Measurements from ENCODE around the gene RUSF1. TPM values are rescaled to one million over a fixed set of nuclear protein-coding genes. Genes with fewer than 3 reads are reported as not detected.

Gene RUSF1
- total and polyA plus RNA-seq, 4 donors, result 21.8 to 73.1 (median 49.5) TPM

DNA sequence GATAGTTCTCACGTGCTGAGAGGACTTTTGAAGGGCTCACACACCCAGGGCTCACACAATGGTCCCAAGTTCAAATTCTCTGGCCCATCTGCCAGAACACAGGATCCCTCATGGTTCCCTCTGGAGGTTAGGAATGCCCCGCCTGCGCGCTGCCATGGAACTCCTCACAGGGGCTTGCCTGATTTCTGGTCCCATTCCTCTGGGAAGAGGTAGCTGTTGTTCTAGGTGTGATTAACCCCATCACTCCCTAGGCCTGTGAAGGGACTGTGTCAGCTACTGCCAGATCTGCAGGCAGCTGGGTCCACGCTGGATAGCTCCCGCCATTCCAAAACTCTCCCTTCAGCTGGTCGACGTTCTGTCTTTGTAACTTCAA lies 51.2 kb downstream of the RUSF1 start (continued):
- TF ChIP-seq, protein P1, sequence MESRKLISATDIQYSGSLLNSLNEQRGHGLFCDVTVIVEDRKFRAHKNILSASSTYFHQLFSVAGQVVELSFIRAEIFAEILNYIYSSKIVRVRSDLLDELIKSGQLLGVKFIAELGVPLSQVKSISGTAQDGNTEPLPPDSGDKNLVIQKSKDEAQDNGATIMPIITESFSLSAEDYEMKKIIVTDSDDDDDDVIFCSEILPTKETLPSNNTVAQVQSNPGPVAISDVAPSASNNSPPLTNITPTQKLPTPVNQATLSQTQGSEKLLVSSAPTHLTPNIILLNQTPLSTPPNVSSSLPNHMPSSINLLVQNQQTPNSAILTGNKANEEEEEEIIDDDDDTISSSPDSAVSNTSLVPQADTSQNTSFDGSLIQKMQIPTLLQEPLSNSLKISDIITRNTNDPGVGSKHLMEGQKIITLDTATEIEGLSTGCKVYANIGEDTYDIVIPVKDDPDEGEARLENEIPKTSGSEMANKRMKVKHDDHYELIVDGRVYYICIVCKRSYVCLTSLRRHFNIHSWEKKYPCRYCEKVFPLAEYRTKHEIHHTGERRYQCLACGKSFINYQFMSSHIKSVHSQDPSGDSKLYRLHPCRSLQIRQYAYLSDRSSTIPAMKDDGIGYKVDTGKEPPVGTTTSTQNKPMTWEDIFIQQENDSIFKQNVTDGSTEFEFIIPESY (IDR thresholded peaks at IDR 0.05), result no peak
- TF ChIP-seq EGR1 (IDR thresholded peaks at IDR 0.05; ENCODE audit: low read depth in 2 of 2), result no peak

DNA sequence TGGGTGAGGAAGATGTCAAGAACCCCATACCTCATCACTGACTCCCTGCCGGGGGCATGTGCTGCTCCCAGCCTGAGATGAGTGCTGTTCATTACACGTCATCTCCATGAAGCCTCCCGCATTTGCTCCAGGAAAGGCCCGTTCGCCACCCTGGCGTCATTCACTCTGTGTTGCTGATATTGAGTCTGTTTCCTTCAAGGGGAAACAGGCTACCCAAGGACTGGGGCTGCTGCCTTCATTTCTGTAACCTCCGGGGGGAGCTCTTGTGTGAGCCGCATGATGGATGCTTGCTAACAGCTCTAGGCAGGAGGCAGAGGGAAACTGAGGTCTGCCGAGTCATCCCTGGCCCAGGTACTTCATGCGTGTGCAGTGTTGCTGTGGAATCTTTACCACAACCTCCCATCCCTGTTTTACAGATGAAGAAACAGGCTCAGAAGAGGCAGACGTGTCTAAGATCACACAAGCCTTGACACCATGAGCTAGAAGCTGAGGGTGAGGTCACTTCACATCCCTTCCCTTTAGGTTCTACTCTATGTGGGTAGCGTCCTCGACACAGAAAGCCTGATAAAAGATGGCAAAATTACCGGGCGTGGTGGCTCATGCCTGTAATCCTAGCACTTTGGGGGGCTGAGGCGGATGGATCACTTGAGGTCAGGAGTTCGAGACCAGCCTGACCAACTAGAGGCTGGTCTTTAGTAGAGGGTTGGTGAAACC lies 52.4 kb downstream of the RUSF1 start:
- Histone ChIP-seq H3K4me1 (ENCODE audit: control insufficient read depth in 4 of 4, insufficient read depth in 4 of 4, low read length in 3 of 4) (peaks cover 20 to 56% (median 41%) of the 10 kb centered on the region in 4 donors), H3K36me3 (ENCODE audit: control insufficient read depth in 4 of 4, insufficient read depth in 3 of 4, low read depth in 1 of 4, low read length in 3 of 4) (no peaks in the 10 kb centered on the region), H3K4me3 (ENCODE audit: low read depth in 1 of 3, low read length in 3 of 3) (no peak overlapping the region), H3K27me3 (ENCODE audit: control insufficient read depth in 4 of 4, insufficient read depth in 4 of 4, low read length in 3 of 4) (no peaks in the 10 kb centered on the region), H3K9ac (ENCODE audit: low read depth in 1 of 2, low read length in 2 of 2) (no peak overlapping the region), H3K27ac (ENCODE audit: low read depth in 1 of 2, low read length in 2 of 2) (no peak overlapping the region), H3K9me3 (ENCODE audit: control insufficient read depth in 4 of 4, low read length in 3 of 4) (no peaks in the 10 kb centered on the region)
- TF ChIP-seq HNF4A (conservative IDR thresholded peaks at IDR 0.05), result no peak
- TF ChIP-seq RAD21 (IDR thresholded peaks at IDR 0.05), result peak in 1 of 2 donors; percentile 11
- WGBS, result 79% methylated on average over 17 of the region's 17 CpGs
- DNase-seq (ENCODE audit: low spot score), result no peak

DNA sequence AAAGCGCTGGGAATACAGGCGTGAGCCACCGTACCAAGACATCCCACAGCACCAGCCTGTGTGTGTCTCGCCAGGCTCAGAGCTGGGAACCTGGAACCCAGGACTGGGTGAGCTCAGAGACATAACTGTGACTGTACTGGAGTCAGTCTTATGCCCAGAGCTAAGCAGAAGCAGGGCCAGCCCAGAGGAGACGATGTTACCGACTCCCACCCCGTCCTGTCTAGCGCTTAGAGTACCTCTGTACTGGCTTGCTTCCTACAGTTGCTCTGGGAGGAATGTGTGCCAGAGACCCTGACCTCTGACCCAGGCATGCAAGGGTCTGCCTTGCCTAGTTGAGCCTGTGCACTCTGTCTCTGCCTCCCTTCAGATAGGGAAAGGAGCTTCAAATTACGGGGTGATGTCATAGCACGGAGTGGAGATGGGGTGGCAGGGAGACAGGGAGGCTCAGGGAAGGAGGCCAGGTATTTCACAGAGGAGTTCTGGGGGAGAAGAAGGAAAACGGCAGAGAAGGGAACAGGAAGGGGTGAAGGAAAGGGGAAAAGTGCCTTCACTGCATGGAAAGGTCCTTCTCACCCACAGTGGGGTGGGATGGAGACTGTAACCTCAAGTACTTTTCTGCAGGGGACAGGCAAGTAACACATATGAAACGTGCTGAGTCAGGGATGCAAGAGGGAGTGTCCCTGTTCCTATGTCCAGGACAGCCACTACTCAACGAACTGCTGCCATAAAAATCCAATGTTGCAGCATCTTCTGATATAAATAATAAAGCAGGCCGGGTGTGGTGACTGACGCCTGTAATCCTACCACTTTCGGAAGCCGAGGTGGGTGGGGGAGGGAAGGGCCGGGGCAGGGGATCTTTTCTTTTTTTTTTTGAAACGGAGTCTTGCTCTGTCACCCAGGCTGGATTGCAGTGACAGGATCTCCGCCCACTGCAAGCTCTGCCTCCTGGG lies 54.7 kb downstream of the RUSF1 start:
- Histone ChIP-seq H3K4me3 (ENCODE audit: low read depth in 1 of 3, low read length in 3 of 3) (no peak overlapping the region), H3K27ac (ENCODE audit: low read depth in 1 of 2, low read length in 2 of 2) (no peak overlapping the region), H3K9me3 (ENCODE audit: control insufficient read depth in 4 of 4, low read length in 3 of 4) (no peaks in the 10 kb centered on the region), H3K4me1 (ENCODE audit: control insufficient read depth in 4 of 4, insufficient read depth in 4 of 4, low read length in 3 of 4) (peaks cover 18 to 48% (median 31%) of the 10 kb centered on the region in 4 donors), H3K36me3 (ENCODE audit: control insufficient read depth in 4 of 4, insufficient read depth in 3 of 4, low read depth in 1 of 4, low read length in 3 of 4) (no peaks in the 10 kb centered on the region), H3K27me3 (ENCODE audit: control insufficient read depth in 4 of 4, insufficient read depth in 4 of 4, low read length in 3 of 4) (no peaks in the 10 kb centered on the region), H3K9ac (ENCODE audit: low read depth in 1 of 2, low read length in 2 of 2) (no peak overlapping the region)
- DNase-seq (ENCODE audit: low spot score), result no peak
- no peak for TF ChIP-seq HNF4G (IDR thresholded peaks at IDR 0.05)
- TF ChIP-seq YY1 (IDR thresholded peaks at IDR 0.05), result peak; percentile 11
- peak in 1 of 2 donors; percentile 15 for TF ChIP-seq HNF4A (conservative IDR thresholded peaks at IDR 0.05)
- WGBS, result 54% methylated on average over 20 of the region's 20 CpGs

DNA sequence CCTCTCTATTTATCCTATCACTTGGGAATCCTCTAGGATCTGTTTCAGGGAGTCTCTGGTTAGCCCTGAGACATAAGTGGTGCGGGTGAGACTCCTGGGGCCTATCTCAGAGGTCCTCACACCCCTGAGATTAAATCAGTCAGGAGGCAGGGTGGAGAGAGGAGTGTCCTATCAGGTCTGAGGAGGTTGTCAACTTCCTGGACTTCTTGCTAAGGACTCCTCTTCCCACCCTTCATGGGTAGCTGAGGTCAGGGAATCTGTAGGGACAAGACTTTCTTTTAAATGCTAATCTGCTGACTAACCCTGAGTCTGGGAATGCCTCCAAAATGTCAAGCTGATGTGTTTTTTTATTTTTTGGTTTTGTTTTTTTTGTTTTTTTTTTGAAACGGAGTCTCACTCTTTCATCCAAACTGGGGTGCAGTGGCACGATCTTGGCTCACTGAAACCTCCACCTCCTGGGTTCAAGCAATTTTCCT lies 55.5 kb downstream of the RUSF1 start:
- Histone ChIP-seq H3K27me3 (ENCODE audit: control insufficient read depth in 4 of 4, insufficient read depth in 4 of 4, low read length in 3 of 4) (no peaks in the 10 kb centered on the region), H3K9me3 (ENCODE audit: control insufficient read depth in 4 of 4, low read length in 3 of 4) (no peaks in the 10 kb centered on the region), H3K36me3 (ENCODE audit: control insufficient read depth in 4 of 4, insufficient read depth in 3 of 4, low read depth in 1 of 4, low read length in 3 of 4) (no peaks in the 10 kb centered on the region), H3K27ac (ENCODE audit: low read depth in 1 of 2, low read length in 2 of 2) (peak overlapping the region in 1 of 2 donors; percentile 21), H3K9ac (ENCODE audit: low read depth in 1 of 2, low read length in 2 of 2) (no peak overlapping the region), H3K4me3 (ENCODE audit: low read depth in 1 of 3, low read length in 3 of 3) (no peak overlapping the region), H3K4me1 (ENCODE audit: control insufficient read depth in 4 of 4, insufficient read depth in 4 of 4, low read length in 3 of 4) (peaks cover 17 to 43% (median 28%) of the 10 kb centered on the region in 4 donors)
- 69% methylated on average over 3 of the region's 3 CpGs for WGBS
- TF ChIP-seq, protein P2, sequence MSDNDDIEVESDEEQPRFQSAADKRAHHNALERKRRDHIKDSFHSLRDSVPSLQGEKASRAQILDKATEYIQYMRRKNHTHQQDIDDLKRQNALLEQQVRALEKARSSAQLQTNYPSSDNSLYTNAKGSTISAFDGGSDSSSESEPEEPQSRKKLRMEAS (IDR thresholded peaks at IDR 0.05), result no peak
- TF ChIP-seq RAD21 (IDR thresholded peaks at IDR 0.05) (no peak), FOXA1 (IDR thresholded peaks at IDR 0.05) (no peak), JUND (IDR thresholded peaks at IDR 0.05) (no peak), FOXA2 (IDR thresholded peaks at IDR 0.05) (no peak), EGR1 (IDR thresholded peaks at IDR 0.05; ENCODE audit: low read depth in 2 of 2) (no peak), HNF4G (IDR thresholded peaks at IDR 0.05) (no peak)
- no peak for DNase-seq (ENCODE audit: low spot score)

Measured in liver (tissue), 9 donors.